Measurements from ENCODE around the gene GFI1B. TPM values are rescaled to one million over a fixed set of nuclear protein-coding genes. Genes with fewer than 3 reads are reported as not detected.

The GFI1B gene
- total RNA-seq, 1 donor from 2014 or later: 1.1 TPM

GRCh38 chr9:132991351-132992300, 13.1 kb downstream of the GFI1B start:
- DNase-seq (peak; percentile 18), ATAC-seq (no peak)
- TF ChIP-seq, protein P1, sequence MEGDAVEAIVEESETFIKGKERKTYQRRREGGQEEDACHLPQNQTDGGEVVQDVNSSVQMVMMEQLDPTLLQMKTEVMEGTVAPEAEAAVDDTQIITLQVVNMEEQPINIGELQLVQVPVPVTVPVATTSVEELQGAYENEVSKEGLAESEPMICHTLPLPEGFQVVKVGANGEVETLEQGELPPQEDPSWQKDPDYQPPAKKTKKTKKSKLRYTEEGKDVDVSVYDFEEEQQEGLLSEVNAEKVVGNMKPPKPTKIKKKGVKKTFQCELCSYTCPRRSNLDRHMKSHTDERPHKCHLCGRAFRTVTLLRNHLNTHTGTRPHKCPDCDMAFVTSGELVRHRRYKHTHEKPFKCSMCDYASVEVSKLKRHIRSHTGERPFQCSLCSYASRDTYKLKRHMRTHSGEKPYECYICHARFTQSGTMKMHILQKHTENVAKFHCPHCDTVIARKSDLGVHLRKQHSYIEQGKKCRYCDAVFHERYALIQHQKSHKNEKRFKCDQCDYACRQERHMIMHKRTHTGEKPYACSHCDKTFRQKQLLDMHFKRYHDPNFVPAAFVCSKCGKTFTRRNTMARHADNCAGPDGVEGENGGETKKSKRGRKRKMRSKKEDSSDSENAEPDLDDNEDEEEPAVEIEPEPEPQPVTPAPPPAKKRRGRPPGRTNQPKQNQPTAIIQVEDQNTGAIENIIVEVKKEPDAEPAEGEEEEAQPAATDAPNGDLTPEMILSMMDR (IDR thresholded peaks at IDR 0.05): no peak
- H3K36me3 ChIP-seq: no peaks in the 10 kb centered on the region
- intact Hi-C loops (cut with DNase I): no loop called here
- no peaks in the 10 kb centered on the region for H3K9me3 ChIP-seq
- no peaks in the 10 kb centered on the region for H3K4me1 ChIP-seq
- no peak overlapping the region for H3K27ac ChIP-seq
- H3K4me3 ChIP-seq: no peak overlapping the region
- H3K27me3 ChIP-seq (ENCODE audit: low read depth): peaks cover 46% of the 10 kb centered on the region

- intact Hi-C loops (cut with DNase I): no loop called here
- Histone ChIP-seq H3K27ac (no peak overlapping the region), H3K36me3 (no peaks in the 10 kb centered on the region), H3K27me3 (ENCODE audit: low read depth) (peaks cover 53% of the 10 kb centered on the region), H3K4me1 (no peaks in the 10 kb centered on the region), H3K9me3 (no peaks in the 10 kb centered on the region), H3K4me3 (no peak overlapping the region)
- TF ChIP-seq, protein P1 (IDR thresholded peaks at IDR 0.05): no peak
- ATAC-seq (no peak), DNase-seq (peak; percentile 20)
Measured at GRCh38 chr9:132993511-132993939, 15.0 kb downstream of the GFI1B start.

- no peak overlapping the region for H3K27ac ChIP-seq
- no peak overlapping the region for H3K4me3 ChIP-seq
- peak; percentile 53 for DNase-seq
- H3K36me3 ChIP-seq: no peaks in the 10 kb centered on the region
- no peaks in the 10 kb centered on the region for H3K4me1 ChIP-seq
- TF ChIP-seq, protein P1 (IDR thresholded peaks at IDR 0.05): no peak
- intact Hi-C loops (cut with DNase I): no loop called here
- peaks cover 62% of the 10 kb centered on the region for H3K27me3 ChIP-seq (ENCODE audit: low read depth)
- peak; percentile 21 to 48 for ATAC-seq
- H3K9me3 ChIP-seq: no peaks in the 10 kb centered on the region
Measured at GRCh38 chr9:132994410-132995120, 16.1 kb downstream of the GFI1B start.

DNA sequence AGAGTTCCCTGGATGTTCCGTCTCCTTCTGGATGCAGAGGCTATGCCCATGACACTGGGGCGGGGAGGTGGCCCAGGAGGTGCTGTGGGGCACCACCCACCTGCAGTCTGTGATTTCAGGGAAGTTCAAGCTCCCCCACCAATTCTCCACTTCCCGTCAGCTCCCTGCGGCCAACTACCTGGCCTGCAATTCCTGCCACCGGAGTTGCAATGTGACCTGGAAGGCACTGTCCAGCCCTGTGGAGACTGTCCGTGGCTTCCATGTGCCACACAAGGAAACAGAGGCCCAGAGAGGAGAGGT, 16.6 kb downstream of the GFI1B start:
- TF ChIP-seq, protein P1 (IDR thresholded peaks at IDR 0.05): no peak
- H3K9me3 ChIP-seq: no peaks in the 10 kb centered on the region
- no peaks in the 10 kb centered on the region for H3K4me1 ChIP-seq
- ATAC-seq (no peak), DNase-seq (no peak)
- intact Hi-C loops (cut with DNase I): no loop called here
- no peak overlapping the region for H3K27ac ChIP-seq
- H3K4me3 ChIP-seq: no peak overlapping the region
- peaks cover 67% of the 10 kb centered on the region for H3K27me3 ChIP-seq (ENCODE audit: low read depth)
- no peaks in the 10 kb centered on the region for H3K36me3 ChIP-seq

- Histone ChIP-seq H3K4me1 (no peaks in the 10 kb centered on the region), H3K27ac (no peak overlapping the region), H3K9me3 (no peaks in the 10 kb centered on the region), H3K4me3 (no peak overlapping the region), H3K36me3 (no peaks in the 10 kb centered on the region), H3K27me3 (ENCODE audit: low read depth) (peaks cover 71% of the 10 kb centered on the region)
- intact Hi-C loops (cut with DNase I): no loop called here
- DNase-seq: no peak
- ATAC-seq: no peak
- TF ChIP-seq, protein P1 (IDR thresholded peaks at IDR 0.05): no peak
Measured at GRCh38 chr9:132995879-132996278, 17.4 kb downstream of the GFI1B start.

Measured in lower lobe of right lung (tissue), 2 donors.